ENCODE data around the gene HMGCL.

The HMGCL gene

DNA sequence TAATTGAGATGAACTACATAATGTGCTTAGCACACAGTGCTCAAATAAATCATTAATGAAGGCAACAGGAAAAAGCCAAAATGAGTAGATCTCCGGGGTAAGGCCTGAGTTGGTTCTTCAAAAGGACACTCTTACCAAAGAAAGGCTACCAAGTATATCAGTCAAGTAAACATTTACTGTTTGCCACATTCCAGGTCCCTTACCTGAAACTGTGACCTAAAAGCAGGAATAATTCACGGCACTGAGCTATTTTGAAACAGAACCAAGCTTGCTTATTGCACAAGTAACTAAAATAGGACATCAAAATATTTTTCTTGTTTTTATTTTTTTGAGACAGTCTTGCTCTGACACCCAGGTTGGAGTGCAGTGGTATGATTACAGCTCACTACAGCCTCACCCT is 49.0 kb downstream of the HMGCL start:
- DNase-seq (ENCODE audit: low read depth in 2 of 2): no peak

DNA sequence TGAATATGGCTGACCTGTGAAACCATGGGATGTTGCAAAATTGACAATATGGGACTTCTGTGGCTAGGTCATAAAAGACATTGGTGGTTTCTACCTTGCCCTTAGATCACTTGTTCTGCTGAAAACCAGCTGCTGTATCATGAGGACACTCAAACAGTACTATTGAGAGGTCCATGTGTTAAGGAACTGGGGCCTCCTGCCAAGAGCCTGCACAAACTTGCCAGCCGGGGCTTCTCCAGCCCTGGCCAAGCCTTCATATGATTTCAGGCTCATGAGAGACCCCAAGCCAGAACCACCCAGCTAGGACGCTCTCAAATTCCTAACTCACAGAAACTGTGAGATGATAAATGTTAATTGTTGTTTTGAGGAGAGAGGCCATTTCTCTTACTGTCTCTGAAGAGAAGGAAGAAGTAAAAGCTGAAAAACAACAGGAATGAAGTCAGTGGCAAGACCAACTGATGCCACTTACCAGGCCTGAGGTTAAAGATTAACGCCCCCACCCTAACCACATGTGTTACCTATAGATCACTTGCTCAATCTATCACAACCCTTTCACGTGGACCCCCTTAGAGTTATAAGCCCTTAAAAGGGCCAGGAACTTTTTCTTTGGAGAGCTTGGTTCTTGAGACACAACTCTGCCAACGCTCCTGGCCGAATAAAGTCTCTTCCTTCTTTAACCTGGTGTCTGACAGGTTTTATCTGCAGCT is 50.9 kb downstream of the HMGCL start:
- DNase-seq (ENCODE audit: low read depth in 2 of 2): no peak

GRCh38 chr1:23772854-23773242 is 52.4 kb downstream of the HMGCL start:
- DNase-seq (ENCODE audit: low read depth in 2 of 2): no peak

- peak; percentile 67 to 88 for DNase-seq (ENCODE audit: low read depth in 2 of 2)
Observed at GRCh38 chr1:23772049-23772853, 53.0 kb downstream of the HMGCL start.

DNA sequence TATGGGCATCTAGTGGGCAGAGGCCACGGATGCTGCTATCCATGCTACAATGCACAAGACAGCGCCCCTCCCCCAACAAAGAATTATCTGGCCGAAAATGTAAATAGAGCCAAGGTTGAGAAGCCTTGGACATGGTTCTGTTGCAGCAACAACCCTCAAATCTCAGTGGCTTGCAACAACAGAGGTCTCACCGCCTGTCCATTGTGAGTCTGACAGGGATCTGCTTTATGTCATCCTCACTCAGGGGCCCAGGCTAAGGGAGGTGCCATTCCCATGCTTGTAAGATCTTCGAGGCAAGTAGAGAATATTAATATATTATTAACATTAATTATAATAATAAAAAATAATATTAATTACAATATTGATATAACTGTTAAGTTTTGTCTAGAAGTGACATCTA is 56.5 kb downstream of the HMGCL start:
- no peak for DNase-seq (ENCODE audit: low read depth in 2 of 2)

GRCh38 chr1:23763041-23763577 is 62.1 kb downstream of the HMGCL start:
- DNase-seq (ENCODE audit: low read depth in 2 of 2): no peak

GRCh38 chr1:23759277-23759676 is 66.0 kb downstream of the HMGCL start:
- DNase-seq (ENCODE audit: low read depth in 2 of 2): no peak

- no peak for DNase-seq (ENCODE audit: low read depth in 2 of 2)
Observed at GRCh38 chr1:23757812-23758211, 67.4 kb downstream of the HMGCL start.

GRCh38 chr1:23756676-23757075 is 68.6 kb downstream of the HMGCL start:
- DNase-seq (ENCODE audit: low read depth in 2 of 2): no peak

DNA sequence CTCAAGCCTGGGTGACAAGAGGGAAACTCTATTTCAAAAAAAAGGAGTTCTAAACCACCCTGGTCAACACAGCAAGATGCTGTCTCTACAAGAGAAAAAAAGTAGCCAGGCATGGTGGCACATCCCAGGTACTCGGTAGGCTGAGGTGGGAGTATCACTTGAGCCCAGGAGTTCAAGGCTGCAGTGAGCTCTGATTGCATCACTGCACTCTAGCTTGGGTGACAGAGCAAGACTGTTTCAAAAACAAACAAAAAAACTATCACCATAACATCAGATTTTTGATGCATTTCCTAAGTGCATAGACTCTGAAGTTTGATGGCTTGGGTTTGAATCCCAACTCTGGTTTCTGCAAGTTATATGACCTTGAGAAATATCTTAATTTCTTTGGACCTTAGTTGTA is 72.3 kb downstream of the HMGCL start:
- DNase-seq (ENCODE audit: low read depth in 2 of 2): no peak
